Measurements from ENCODE around the gene KLHL25. TPM values are rescaled to one million over a fixed set of nuclear protein-coding genes. Genes with fewer than 3 reads are reported as not detected.
A peak's percentile ranks its signal among the peaks of the same experiment; 100 is the strongest.

Gene KLHL25
- total and polyA plus RNA-seq, 2 of the 13 experiments (the other 11 are each of a cell fraction or from before 2014, with no cell fraction given): 3.7 to 8.2 TPM

DNA sequence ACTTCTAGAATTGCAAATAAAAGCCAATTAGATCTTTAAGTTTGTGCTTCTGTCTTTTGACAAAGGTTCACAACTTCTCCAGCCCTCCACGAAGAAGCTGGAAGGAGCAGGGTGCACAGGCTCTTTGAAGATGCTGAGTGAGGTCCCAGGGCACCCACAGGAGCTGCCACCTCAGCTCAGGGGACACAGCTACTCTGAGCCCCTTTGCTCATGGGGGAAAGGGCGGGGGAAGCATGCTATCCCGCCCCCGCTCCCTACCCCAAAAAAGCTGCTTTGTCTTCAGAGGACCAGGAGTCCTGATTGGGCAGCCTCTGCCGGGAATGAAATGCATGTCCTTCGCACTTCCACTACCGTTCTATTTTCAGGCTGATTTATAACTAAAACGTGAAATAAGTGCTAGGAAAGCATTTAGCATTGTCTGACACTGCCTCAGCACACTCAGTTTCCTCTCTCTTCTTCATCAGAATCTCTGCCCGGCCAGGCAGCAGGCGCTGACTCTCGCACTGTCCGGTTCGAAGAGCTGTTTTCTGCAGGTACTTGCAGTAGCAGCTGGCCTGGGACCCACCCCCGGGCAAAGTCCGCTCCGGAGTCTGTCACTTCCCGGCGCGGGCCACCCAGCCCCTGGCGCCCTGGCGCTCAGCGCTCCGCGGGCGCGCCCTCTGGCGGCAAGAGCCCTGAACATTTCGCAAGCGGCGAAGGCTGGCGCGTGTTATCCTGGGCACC is 45.5 kb upstream of the KLHL25 start (continued):
- no peak for TF ChIP-seq NFE2L1 (CRISPR knock-in tag; IDR thresholded peaks at IDR 0.05; ENCODE audit: borderline replicate concordance)
- no peak for TF ChIP-seq TCF12 (IDR thresholded peaks at IDR 0.05)
- TF ChIP-seq TCF12 (CRISPR knock-in tag; IDR thresholded peaks at IDR 0.05): no peak
- peak; percentile 47; the same call in 1 of the 2 replicates for TF ChIP-seq ZNF782 (CRISPR knock-in tag; IDR thresholded peaks at IDR 0.05; ENCODE audit: borderline replicate concordance)
- 0 out of 2 replicates have a peak, but pooled peaks have one; percentile 35 for TF ChIP-seq ZBTB7A (CRISPR knock-in tag; IDR thresholded peaks at IDR 0.05)
- no peak for TF ChIP-seq CREM (IDR thresholded peaks at IDR 0.05)
- no peak for TF ChIP-seq CREM (CRISPR knock-in tag; IDR thresholded peaks at IDR 0.05)
- TF ChIP-seq, protein P1, sequence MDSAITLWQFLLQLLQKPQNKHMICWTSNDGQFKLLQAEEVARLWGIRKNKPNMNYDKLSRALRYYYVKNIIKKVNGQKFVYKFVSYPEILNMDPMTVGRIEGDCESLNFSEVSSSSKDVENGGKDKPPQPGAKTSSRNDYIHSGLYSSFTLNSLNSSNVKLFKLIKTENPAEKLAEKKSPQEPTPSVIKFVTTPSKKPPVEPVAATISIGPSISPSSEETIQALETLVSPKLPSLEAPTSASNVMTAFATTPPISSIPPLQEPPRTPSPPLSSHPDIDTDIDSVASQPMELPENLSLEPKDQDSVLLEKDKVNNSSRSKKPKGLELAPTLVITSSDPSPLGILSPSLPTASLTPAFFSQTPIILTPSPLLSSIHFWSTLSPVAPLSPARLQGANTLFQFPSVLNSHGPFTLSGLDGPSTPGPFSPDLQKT (CRISPR knock-in tag; IDR thresholded peaks at IDR 0.05; ENCODE audit: borderline replicate concordance): no peak
- no peak for TF ChIP-seq ZNF530 (CRISPR knock-in tag; IDR thresholded peaks at IDR 0.05; ENCODE audit: low read depth)
- 0 out of 2 replicates have a peak, but pooled peaks have one; percentile 20 for TF ChIP-seq PPARG (CRISPR knock-in tag; conservative IDR thresholded peaks at IDR 0.05)
- TF ChIP-seq, protein P2, sequence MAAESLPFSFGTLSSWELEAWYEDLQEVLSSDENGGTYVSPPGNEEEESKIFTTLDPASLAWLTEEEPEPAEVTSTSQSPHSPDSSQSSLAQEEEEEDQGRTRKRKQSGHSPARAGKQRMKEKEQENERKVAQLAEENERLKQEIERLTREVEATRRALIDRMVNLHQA (CRISPR knock-in tag; IDR thresholded peaks at IDR 0.05): no peak
- TF ChIP-seq ZNF547 (CRISPR knock-in tag; IDR thresholded peaks at IDR 0.05): peak; percentile 64; the same call in 1 of the 2 replicates
- TF ChIP-seq ZFY (CRISPR knock-in tag; IDR thresholded peaks at IDR 0.05): peak; percentile 55; the same call in 1 of the 2 replicates
- no peak for TF ChIP-seq ZNF660 (CRISPR knock-in tag; IDR thresholded peaks at IDR 0.05; ENCODE audit: borderline replicate concordance, low read depth)
- peak; percentile 85 for TF ChIP-seq HOXA3 (CRISPR knock-in tag; IDR thresholded peaks at IDR 0.05)
- TF ChIP-seq, protein P3, sequence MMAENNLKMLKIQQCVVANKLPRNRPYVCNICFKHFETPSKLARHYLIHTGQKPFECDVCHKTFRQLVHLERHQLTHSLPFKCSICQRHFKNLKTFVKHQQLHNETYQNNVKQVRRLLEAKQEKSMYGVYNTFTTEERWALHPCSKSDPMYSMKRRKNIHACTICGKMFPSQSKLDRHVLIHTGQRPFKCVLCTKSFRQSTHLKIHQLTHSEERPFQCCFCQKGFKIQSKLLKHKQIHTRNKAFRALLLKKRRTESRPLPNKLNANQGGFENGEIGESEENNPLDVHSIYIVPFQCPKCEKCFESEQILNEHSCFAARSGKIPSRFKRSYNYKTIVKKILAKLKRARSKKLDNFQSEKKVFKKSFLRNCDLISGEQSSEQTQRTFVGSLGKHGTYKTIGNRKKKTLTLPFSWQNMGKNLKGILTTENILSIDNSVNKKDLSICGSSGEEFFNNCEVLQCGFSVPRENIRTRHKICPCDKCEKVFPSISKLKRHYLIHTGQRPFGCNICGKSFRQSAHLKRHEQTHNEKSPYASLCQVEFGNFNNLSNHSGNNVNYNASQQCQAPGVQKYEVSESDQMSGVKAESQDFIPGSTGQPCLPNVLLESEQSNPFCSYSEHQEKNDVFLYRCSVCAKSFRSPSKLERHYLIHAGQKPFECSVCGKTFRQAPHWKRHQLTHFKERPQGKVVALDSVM (CRISPR knock-in tag; IDR thresholded peaks at IDR 0.05): peak; percentile 43; the same call in 1 of the 2 replicates
- no peak for TF ChIP-seq RAD51 (IDR thresholded peaks at IDR 0.05; ENCODE audit: borderline replicate concordance)
- TF ChIP-seq ZNF124 (CRISPR knock-in tag; IDR thresholded peaks at IDR 0.05): peak; percentile 95
- TF ChIP-seq, protein P4, sequence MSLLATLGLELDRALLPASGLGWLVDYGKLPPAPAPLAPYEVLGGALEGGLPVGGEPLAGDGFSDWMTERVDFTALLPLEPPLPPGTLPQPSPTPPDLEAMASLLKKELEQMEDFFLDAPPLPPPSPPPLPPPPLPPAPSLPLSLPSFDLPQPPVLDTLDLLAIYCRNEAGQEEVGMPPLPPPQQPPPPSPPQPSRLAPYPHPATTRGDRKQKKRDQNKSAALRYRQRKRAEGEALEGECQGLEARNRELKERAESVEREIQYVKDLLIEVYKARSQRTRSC (CRISPR knock-in tag; IDR thresholded peaks at IDR 0.05; ENCODE audit: low read depth): no peak
- peak; percentile 79 for TF ChIP-seq FOSL2 (CRISPR knock-in tag; IDR thresholded peaks at IDR 0.05)
- peak; percentile 87; the same call in 1 of the 2 replicates for TF ChIP-seq IRF2 (CRISPR knock-in tag; IDR thresholded peaks at IDR 0.05)
- no peak for TF ChIP-seq NFIB (CRISPR knock-in tag; IDR thresholded peaks at IDR 0.05; ENCODE audit: borderline replicate concordance)
- TF ChIP-seq NR2C2 (CRISPR knock-in tag; IDR thresholded peaks at IDR 0.05; ENCODE audit: borderline replicate concordance): peak; percentile 38; the same call in 1 of the 2 replicates
- TF ChIP-seq, protein P5, sequence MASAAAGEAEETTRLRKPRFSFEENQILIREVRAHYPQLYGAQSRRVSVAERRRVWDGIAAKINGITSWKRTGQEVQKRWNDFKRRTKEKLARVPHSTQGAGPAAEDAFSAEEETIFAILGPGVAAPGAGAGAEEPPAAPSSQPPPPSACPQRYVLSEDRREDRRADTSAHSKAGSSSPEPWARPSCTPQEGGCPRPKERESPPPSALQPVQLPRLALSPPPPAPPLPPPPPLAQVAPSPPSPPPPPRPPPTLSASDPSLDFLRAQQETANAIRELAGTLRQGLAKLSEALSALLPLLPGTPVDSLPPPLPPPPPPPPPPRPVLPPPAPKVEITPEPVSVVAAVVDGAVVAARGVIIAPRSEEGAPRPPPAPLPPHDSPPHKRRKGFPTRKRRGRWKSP (CRISPR knock-in tag; IDR thresholded peaks at IDR 0.05): peak; percentile 63; the same call in 1 of the 2 replicates
- no peak for TF ChIP-seq ATM (IDR thresholded peaks at IDR 0.05; ENCODE audit: borderline replicate concordance)
- no peak for TF ChIP-seq REXO4 (CRISPR knock-in tag; IDR thresholded peaks at IDR 0.05; ENCODE audit: borderline replicate concordance)

Data from HepG2 (cell line).